Transverse colon (tissue), 4 donors: ENCODE data around the gene RASEF. TPM values are rescaled to one million over a fixed set of nuclear protein-coding genes. Genes with fewer than 3 reads are reported as not detected.

ENCODE experiments used
- DNase-seq: peaks from one replicate; pipeline ENCODE4 v3.0.0-alpha.2; 2019
- H3K27ac ChIP-seq, 4 donors: fragments of 200-600 bp; sonication (generic); 2 replicates each; pipeline ENCODE4 v1.5.1; 2016 to 2018; ENCODE audit warnings: inconsistent platforms in 4 of 4
- H3K27me3 ChIP-seq: fragments of 200-600 bp; sonication (generic); 2 replicates; pipeline ENCODE4 v1.5.1; 2017; ENCODE audit warnings: inconsistent platforms
- H3K36me3 ChIP-seq, 4 donors: fragments of 200-600 bp; sonication (generic); 2 replicates each; pipeline ENCODE4 v1.5.1; 2017 to 2019; ENCODE audit warnings: inconsistent platforms in 4 of 4
- H3K4me1 ChIP-seq, 4 donors: fragments of 200-600 bp; sonication (generic); 2 replicates each; pipeline ENCODE4 v1.5.1; 2017 to 2020; ENCODE audit warnings: inconsistent platforms in 4 of 4
- H3K4me3 ChIP-seq, 4 donors: fragments of 200-600 bp; sonication (generic); 1 replicate in 1 of 4; 2 replicates in 3 of 4; pipeline versions ENCODE4 v1.5.1 to v1.6.1; 2017 to 2019; ENCODE audit warnings: inconsistent platforms in 4 of 4
- H3K9me3 ChIP-seq, 2 donors: fragments of 200-600 bp; sonication (generic); 2 replicates each; pipeline ENCODE4 v1.5.1; 2017 to 2019; ENCODE audit warnings: inconsistent platforms in 2 of 2
- CTCF ChIP-seq, 5 experiments: fragments of 200-600 bp in 3 of 5; fragments of 450-650 bp in 2 of 5; sonication (generic) in 3 of 5; IDR thresholded peaks; 1 replicate in 2 of 5; 2 replicates in 3 of 5; pipeline ENCODE4 v1.5.1; 2016 to 2017; ENCODE audit warnings: antibody characterized with exemption in 5 of 5, inconsistent platforms in 3 of 5, mild to moderate bottlenecking in 2 of 5, moderate library complexity in 1 of 5
- EP300 ChIP-seq: sonication (generic); formaldehyde crosslinking; IDR thresholded peaks from one replicate; pipeline ENCODE4 v1.6.1; 2017; ENCODE audit warnings: antibody characterized with exemption, low read depth
- POLR2A ChIP-seq: fragments of 450-650 bp; IDR thresholded peaks from one replicate; pipeline ENCODE4 v1.6.1; 2016; ENCODE audit warnings: antibody characterized with exemption, mild to moderate bottlenecking, moderate library complexity
- POLR2AphosphoS5 ChIP-seq, 3 donors: sonication (generic); formaldehyde crosslinking; IDR thresholded peaks; one replicate each; pipeline ENCODE4 v1.6.1; 2016; ENCODE audit warnings: antibody characterized with exemption in 3 of 3
- WGBS, 2 donors: methylation state at CpG; one replicate each; pipeline ENCODE4 v1.1.5; 2018; ENCODE audit warnings: low coverage in 1 of 2; 5-methylcytosine and 5-hydroxymethylcytosine counted together
- in situ Hi-C, 4 donors: fragments of 200-750 bp; cut with MboI; loops; one replicate each; pipeline versions ENCODE4 v1.15.0 to v1.15.1; 2017; ENCODE audit warnings: low sequenced_read_pairs in 3 of 4, low pct_ligation_motif_present in 1 of 4, low pct_unique_long_range_greater_than_20kb in 1 of 4
- intact Hi-C: fragments of 100-400 bp; cut with DNase I; formaldehyde crosslinking; loops from one replicate; pipeline ENCODE4 v1.15.1; 2023; ENCODE audit warnings: low total_unique reads
- total RNA-seq, 4 donors: library from RNA; depleted of rRNA; stranded (reverse); fragments of >200 nt; gene quantifications; one replicate each; pipeline ENCODE4 v1.1.0, GENCODE V29; 2016

RASEF gene
- 100 to 1,000 TPM in 2 of 4 donors, 10 to 100 TPM in 2; 69.9 to 189 (median 105) TPM for total RNA-seq

- peaks cover 34% of the 10 kb centered on the region for H3K27me3 ChIP-seq
- DNase-seq, result peak; percentile 85
- H3K4me3 ChIP-seq, result peak within 1 kb of the TSS; percentile 33 to 63 (median 49)
- H3K4me1 ChIP-seq, result peaks cover 3 to 24% (median 14%) of the 10 kb centered on the region in 4 donors
- TF ChIP-seq CTCF (IDR thresholded peaks at IDR 0.05) (peak in 2 of 5 experiments; percentile 32 to 56), EP300 (no peak), POLR2AphosphoS5 (IDR thresholded peaks at IDR 0.05) (peak in 2 of 3 donors; percentile 80 to 83), POLR2A (peak; percentile 86)
- no peaks in the 10 kb centered on the region for H3K9me3 ChIP-seq
- peak within 1 kb of the TSS; percentile 87 to 93 (median 90) for H3K27ac ChIP-seq
- intact Hi-C loops (no loop called here), in situ Hi-C loops (no loop called here)
- no peaks in the 10 kb centered on the region for H3K36me3 ChIP-seq
- WGBS, 2 donors, result 0 to 8% methylated on average over 1 to 48 of the region's 99 CpGs
Observed at GRCh38 chr9:83062651-83063527, at the start of gene RASEF. Gene RASEF (minus strand): TSS chr9:83063142. CDS start chr9:83062867, 275 bp downstream.

DNA sequence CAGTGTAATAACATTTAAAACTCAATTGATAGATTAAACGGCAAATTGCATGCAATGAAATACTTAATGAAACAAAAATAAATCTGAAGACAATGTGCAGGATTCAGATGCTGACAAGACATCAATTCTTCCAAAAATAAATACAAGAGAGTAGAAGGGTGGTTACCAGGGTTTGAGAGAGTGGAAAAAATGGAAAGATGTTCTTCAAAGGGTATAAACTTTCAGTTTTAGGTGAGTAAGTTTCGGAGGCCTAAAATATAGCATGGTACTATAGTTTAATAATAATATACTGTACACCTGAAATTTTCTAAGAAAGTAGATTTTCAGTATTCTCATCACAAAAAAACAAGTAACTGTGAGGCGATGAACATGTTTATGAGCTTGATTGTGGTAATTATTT lies 48.2 kb upstream of the RASEF start:
- intact Hi-C loops (no loop called here), in situ Hi-C loops (no loop called here)
- Histone ChIP-seq H3K9me3 (no peaks in the 10 kb centered on the region), H3K27ac (no peak overlapping the region), H3K4me3 (no peak overlapping the region), H3K4me1 (no peaks in the 10 kb centered on the region), H3K27me3 (no peaks in the 10 kb centered on the region), H3K36me3 (no peaks in the 10 kb centered on the region)
- no peak for DNase-seq
- 85 to 87% methylated on average over 3 of the region's 3 CpGs for WGBS, 2 donors
- TF ChIP-seq POLR2A, result no peak
- no peak for TF ChIP-seq CTCF (IDR thresholded peaks at IDR 0.05)
- no peak for TF ChIP-seq EP300
- no peak for TF ChIP-seq POLR2AphosphoS5 (IDR thresholded peaks at IDR 0.05)

DNA sequence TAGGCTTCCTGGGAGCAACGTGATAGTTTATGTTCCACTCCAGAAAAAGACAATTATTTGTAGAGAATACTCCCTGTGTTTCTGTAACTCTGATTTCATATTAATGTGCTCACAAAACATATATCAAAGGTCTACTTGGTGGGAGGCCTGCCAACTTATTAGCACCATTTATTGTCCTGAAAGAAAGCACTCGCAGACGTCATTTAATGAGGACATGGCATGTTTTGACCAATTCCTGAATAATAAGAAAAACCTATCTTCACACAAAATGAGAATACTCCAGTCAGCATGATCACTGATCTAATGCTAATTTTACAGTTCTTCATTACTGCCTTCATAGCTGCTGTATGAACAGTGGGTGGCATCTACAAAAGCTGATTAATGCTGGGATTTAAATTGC lies 46.4 kb upstream of the RASEF start:
- TF ChIP-seq CTCF (IDR thresholded peaks at IDR 0.05), result no peak
- TF ChIP-seq POLR2AphosphoS5 (IDR thresholded peaks at IDR 0.05), result no peak
- TF ChIP-seq POLR2A, result no peak
- no peak for TF ChIP-seq EP300
- Histone ChIP-seq H3K27me3 (no peaks in the 10 kb centered on the region), H3K27ac (no peak overlapping the region), H3K9me3 (no peaks in the 10 kb centered on the region), H3K4me1 (no peaks in the 10 kb centered on the region), H3K36me3 (no peaks in the 10 kb centered on the region), H3K4me3 (no peak overlapping the region)
- in situ Hi-C loops (no loop called here), intact Hi-C loops (no loop called here)
- no peak for DNase-seq
- WGBS, 2 donors, result 64 to 74% methylated on average over 3 of the region's 3 CpGs

DNA sequence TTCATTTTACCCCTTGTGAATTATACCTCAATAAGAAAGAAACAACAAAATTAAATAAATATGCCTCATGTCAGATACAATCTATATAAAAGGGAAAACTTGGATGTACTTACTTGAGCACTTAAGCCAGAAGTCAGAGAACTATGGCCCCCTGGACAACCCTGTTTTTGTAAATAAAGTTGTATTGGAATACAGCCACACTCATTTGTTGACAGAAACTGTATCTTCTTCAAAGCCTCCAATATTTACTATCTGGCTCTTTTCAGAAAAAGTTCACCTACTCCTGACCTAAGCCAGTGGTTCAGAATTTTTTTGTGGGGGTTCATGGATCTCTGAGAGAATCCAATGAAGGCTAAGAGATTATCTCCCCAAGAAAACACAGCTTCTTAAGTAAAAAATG lies 45.3 kb upstream of the RASEF start:
- Histone ChIP-seq H3K9me3 (no peaks in the 10 kb centered on the region), H3K36me3 (no peaks in the 10 kb centered on the region), H3K4me1 (no peaks in the 10 kb centered on the region), H3K27ac (no peak overlapping the region), H3K4me3 (no peak overlapping the region), H3K27me3 (no peaks in the 10 kb centered on the region)
- intact Hi-C loops (no loop called here), in situ Hi-C loops (no loop called here)
- DNase-seq, result no peak
- TF ChIP-seq POLR2A (no peak), EP300 (no peak), CTCF (IDR thresholded peaks at IDR 0.05) (no peak), POLR2AphosphoS5 (IDR thresholded peaks at IDR 0.05) (no peak)
